SK-N-SH (cell line): ENCODE measurements around the gene CD83. TPM values are rescaled to one million over a fixed set of nuclear protein-coding genes. Genes with fewer than 3 reads are reported as not detected.
A peak's percentile ranks its signal among the peaks of the same experiment; 100 is the strongest.

ENCODE experiments used
- CTCF ChIA-PET: fragments of 300-600, 350-600 bp; formaldehyde crosslinking; extraction: SDS; loops from one replicate; lab custom pipeline; 2021; lab: Yijun Ruan, JAX
- POLR2A ChIA-PET: fragments of 350-600 bp; sonication (Branson Sonifier 250); formaldehyde crosslinking; extraction: SDS; loops from one replicate; lab custom pipeline; 2020; ENCODE audit warnings: antibody characterized with exemption, inconsistent platforms; lab: Yijun Ruan, JAX
- DNase-seq: peaks from one replicate; pipeline ENCODE4 v3.0.0; 2012
- H2AFZ ChIP-seq: fragments of 200-600 bp; sonication (generic); 2 replicates; pipeline ENCODE4 v1.8.1; 2016; ENCODE audit warnings: antibody characterized with exemption, mild to moderate bottlenecking, low read depth
- H3F3A ChIP-seq: fragments of 200-600 bp; sonication (generic); replicated peaks from 2 replicates; pipeline ENCODE3; 2016; ENCODE audit warnings: antibody characterized with exemption, mild to moderate bottlenecking; ENCODE audit not compliant: insufficient read depth
- H3K27ac ChIP-seq, 2 experiments: fragments of 200-500 bp in 1 of 2; fragments of 200-600 bp in 1 of 2; sonication (Bioruptor generic) in 1 of 2; sonication (generic), shearing (Covaris generic) in 1 of 2; 2 replicates each; pipeline versions ENCODE4 v1.5.1 to v1.6.1; 2014 to 2016; ENCODE audit warnings: low read depth in 2 of 2, inconsistent platforms in 1 of 2, low read length in 1 of 2, mild to moderate bottlenecking in 1 of 2, mixed read lengths in 1 of 2
- H3K27me3 ChIP-seq: fragments of 200-600 bp; sonication (generic), shearing (Covaris generic); 2 replicates; pipeline ENCODE4 v1.6.1; 2016; ENCODE audit warnings: mixed run types; ENCODE audit not compliant: insufficient read depth
- H3K36me3 ChIP-seq, 2 experiments: fragments of 200-500 bp in 1 of 2; fragments of 200-600 bp in 1 of 2; sonication (Bioruptor generic) in 1 of 2; sonication (generic) in 1 of 2; replicated peaks in 1 of 2; 2 replicates each; pipeline versions ENCODE3 to v1.5.1; 2014 to 2016; ENCODE audit warnings: low read length in 1 of 2, mild to moderate bottlenecking in 1 of 2; ENCODE audit not compliant: insufficient read depth in 2 of 2, control insufficient read depth in 1 of 2
- H3K4me1 ChIP-seq, 2 experiments: fragments of 200-500 bp in 1 of 2; fragments of 200-600 bp in 1 of 2; sonication (Bioruptor generic) in 1 of 2; sonication (generic), shearing (Covaris generic) in 1 of 2; 2 replicates each; pipeline versions ENCODE4 v1.5.1 to v1.6.1; 2014 to 2016; ENCODE audit warnings: low read depth in 1 of 2, low read length in 1 of 2, mixed run types in 1 of 2; ENCODE audit not compliant: insufficient read depth in 2 of 2, control insufficient read depth in 1 of 2
- H3K4me2 ChIP-seq: fragments of 200-600 bp; sonication (generic), shearing (Covaris generic); 2 replicates; pipeline ENCODE4 v1.6.1; 2017; ENCODE audit warnings: mixed run types
- H3K4me3 ChIP-seq, 2 experiments: fragments of 200-500 bp in 1 of 2; fragments of 200-600 bp in 1 of 2; sonication (Bioruptor generic) in 1 of 2; sonication (generic), shearing (Covaris generic) in 1 of 2; 2 replicates each; pipeline versions ENCODE4 v1.5.1 to v1.8.1; 2014 to 2016; ENCODE audit warnings: low read depth in 2 of 2, inconsistent platforms in 1 of 2, low read length in 1 of 2, mild to moderate bottlenecking in 1 of 2, mixed read lengths in 1 of 2, moderate library complexity in 1 of 2
- H3K79me2 ChIP-seq: fragments of 200-600 bp; sonication (generic); 2 replicates; pipeline ENCODE4 v1.8.1; 2017; ENCODE audit warnings: mild to moderate bottlenecking; ENCODE audit not compliant: insufficient read depth
- H3K9ac ChIP-seq: fragments of 200-600 bp; sonication (generic); 2 replicates; pipeline ENCODE4 v1.6.1; 2017; ENCODE audit warnings: mixed run types
- H3K9me2 ChIP-seq: fragments of 200-600 bp; sonication (generic); 2 replicates; pipeline ENCODE4 v1.6.1; 2017; ENCODE audit warnings: mixed run types
- H3K9me3 ChIP-seq: fragments of 200-600 bp; sonication (generic); 2 replicates; pipeline ENCODE4 v1.6.1; 2017; ENCODE audit warnings: mixed run types, mild to moderate bottlenecking, moderate library complexity
- H4K20me1 ChIP-seq: fragments of 200-600 bp; sonication (generic); 2 replicates; pipeline ENCODE4 v1.6.1; 2017; ENCODE audit warnings: mild to moderate bottlenecking, mixed run types; ENCODE audit not compliant: insufficient read depth
- ELF1 ChIP-seq: IDR thresholded peaks from 2 replicates; pipeline ENCODE4 v1.4.0; 2012
- FOSL2 ChIP-seq: IDR thresholded peaks from 2 replicates; pipeline ENCODE4 v1.4.0; 2012; ENCODE audit warnings: low read depth, mild to moderate bottlenecking, moderate library complexity, borderline replicate concordance
- FOXM1 ChIP-seq: IDR thresholded peaks from 2 replicates; pipeline ENCODE4 v1.4.0; 2012; ENCODE audit warnings: low read depth, mild to moderate bottlenecking
- GATA2 ChIP-seq: sonication (generic); formaldehyde crosslinking; IDR thresholded peaks from 2 replicates; pipeline ENCODE4 v1.5.0; 2020; ENCODE audit warnings: mild to moderate bottlenecking, missing genetic modification reagents
- MEF2A ChIP-seq: IDR thresholded peaks from 2 replicates; pipeline ENCODE4 v1.4.0; 2012; ENCODE audit warnings: low read depth, borderline replicate concordance
- NFIC ChIP-seq: IDR thresholded peaks from 2 replicates; pipeline ENCODE4 v1.4.0; 2012; ENCODE audit warnings: borderline replicate concordance
- RCOR1 ChIP-seq: fragments of 150-350 bp; IDR thresholded peaks from 2 replicates; pipeline ENCODE4 v1.6.1; 2017; ENCODE audit warnings: antibody characterized with exemption, low read length
- REST ChIP-seq: IDR thresholded peaks from 2 replicates; pipeline ENCODE4 v1.6.1; 2012; ENCODE audit warnings: mild to moderate bottlenecking, low read depth, low read length, moderate library complexity
- RXRA ChIP-seq: IDR thresholded peaks from 2 replicates; pipeline ENCODE4 v1.4.0; 2012; ENCODE audit warnings: low read depth, mild to moderate bottlenecking, borderline replicate concordance
- SIN3A ChIP-seq: IDR thresholded peaks from 2 replicates; pipeline ENCODE4 v1.6.1; 2012; ENCODE audit warnings: low read depth, mild to moderate bottlenecking, low read length, moderate library complexity, borderline replicate concordance
- SMC3 ChIP-seq: IDR thresholded peaks from 2 replicates; pipeline ENCODE4 v1.6.1; 2012; ENCODE audit warnings: low read depth, low read length, improper control_type of control experiment
- USF1 ChIP-seq: IDR thresholded peaks from 2 replicates; pipeline ENCODE4 v1.4.0; 2012; ENCODE audit warnings: low read depth, borderline replicate concordance
- USF2 ChIP-seq: fragments of 150-350 bp; IDR thresholded peaks from 2 replicates; pipeline ENCODE4 v1.6.1; 2017; ENCODE audit warnings: antibody characterized with exemption, low read length, low read depth, borderline replicate concordance
- WGBS: methylation state at CpG from one replicate; pipeline ENCODE4 v1.1.6; 2017; ENCODE audit warnings: low lambda C conversion rate; 5-methylcytosine and 5-hydroxymethylcytosine counted together
- polyA plus RNA-seq, 3 experiments: library from polyadenylated mRNA; depleted of rRNA; stranded (reverse); fragments of >200 nt; gene quantifications; 2 replicates each; pipeline ENCODE4 v1.2.3, GENCODE V29; 2012

Gene CD83
- polyA plus RNA-seq, 1 of the 3 experiments (the other 2 are of a cell fraction), result 2.0 TPM

- no peaks in the 10 kb centered on the region for H3K27me3 ChIP-seq
- H3K9me3 ChIP-seq, result no peaks in the 10 kb centered on the region
- H3K9ac ChIP-seq, result no peak overlapping the region
- H3K9me2 ChIP-seq, result no peaks in the 10 kb centered on the region
- H4K20me1 ChIP-seq, result no peaks in the 10 kb centered on the region
- no peak overlapping the region for H3K4me2 ChIP-seq
- no peak overlapping the region for H3K4me3 ChIP-seq
- ChIA-PET CTCF (interaction anchor here (0.6 to 10.5 kb wide), 9 partner anchors 8 to 273 kb away, joined by 3 to 155 read pairs (median 14); no protein-coding TSS in a partner anchor), POLR2A (no interaction called here)
- H3K4me1 ChIP-seq, result no peaks in the 10 kb centered on the region
- no peak for DNase-seq
- TF ChIP-seq FOSL2 (peak; percentile 22; the same call in 1 of the 2 replicates), REST (no peak)
- no peak overlapping the region for H3K27ac ChIP-seq
- H3K79me2 ChIP-seq, result no peaks in the 10 kb centered on the region
- H2AFZ ChIP-seq, result no peak overlapping the region
- H3K36me3 ChIP-seq, result no peaks in the 10 kb centered on the region
- H3F3A ChIP-seq, result no peaks in the 10 kb centered on the region
- 54% methylated on average over 5 of the region's 5 CpGs for whole genome bisulfite sequencing
Measured at GRCh38 chr6:14068133-14068532, 49.4 kb upstream of the CD83 start.

GRCh38 chr6:14068623-14069022, 48.9 kb upstream of the CD83 start:
- Histone ChIP-seq H3K4me1 (no peaks in the 10 kb centered on the region), H3F3A (no peaks in the 10 kb centered on the region), H3K36me3 (no peaks in the 10 kb centered on the region), H3K27me3 (no peaks in the 10 kb centered on the region), H3K79me2 (no peaks in the 10 kb centered on the region), H2AFZ (no peak overlapping the region), H3K9me3 (no peaks in the 10 kb centered on the region), H3K27ac (no peak overlapping the region), H3K4me2 (no peak overlapping the region), H3K4me3 (no peak overlapping the region), H3K9ac (no peak overlapping the region), H3K9me2 (no peaks in the 10 kb centered on the region), H4K20me1 (no peaks in the 10 kb centered on the region)
- DNase-seq, result no peak
- POLR2A ChIA-PET, result no interaction called here
- WGBS, result 88% methylated on average over 18 of the region's 19 CpGs
- no peak for TF ChIP-seq MEF2A
- TF ChIP-seq GATA2, result no peak
- no peak for TF ChIP-seq SMC3
- TF ChIP-seq RCOR1, result no peak
- TF ChIP-seq, all 33 proteins: peak for 0
- CTCF ChIA-PET, result interaction anchor here (0.6 to 10.5 kb wide), 6 partner anchors 9 to 195 kb away, joined by 3 to 155 read pairs (median 6); no protein-coding TSS in a partner anchor

- Histone ChIP-seq H3K4me2 (no peak overlapping the region), H4K20me1 (no peaks in the 10 kb centered on the region), H2AFZ (no peak overlapping the region), H3K79me2 (no peaks in the 10 kb centered on the region), H3K9me2 (no peaks in the 10 kb centered on the region), H3K4me1 (peaks cover 0 to 3% of the 10 kb centered on the region in 2 experiments; a peak in 2 of 4 replicates), H3K9ac (no peak overlapping the region), H3K27me3 (no peaks in the 10 kb centered on the region), H3K4me3 (no peak overlapping the region), H3K36me3 (no peaks in the 10 kb centered on the region), H3K9me3 (no peaks in the 10 kb centered on the region), H3K27ac (no peak overlapping the region), H3F3A (no peaks in the 10 kb centered on the region)
- ChIA-PET CTCF (interaction anchor here (10.5 kb wide), 1 partner anchor 161 kb away, joined by 155 read pairs; no protein-coding TSS in a partner anchor), POLR2A (no interaction called here)
- DNase-seq, result no peak
- WGBS, result 93% methylated on average over 4 of the region's 4 CpGs
- TF ChIP-seq RXRA, result no peak
- no peak for TF ChIP-seq ELF1
- no peak for TF ChIP-seq NFIC
- TF ChIP-seq USF1, result no peak
- no peak for TF ChIP-seq USF2
- TF ChIP-seq SIN3A, result no peak
- no peak for TF ChIP-seq FOXM1
- TF ChIP-seq GATA2, result no peak
- TF ChIP-seq REST, result no peak
Measured at GRCh38 chr6:14070457-14070856, 47.1 kb upstream of the CD83 start.
